Upper lobe of right lung (tissue), 1 donor: Measurements from ENCODE around the gene BAHCC1. TPM values are rescaled to one million over a fixed set of nuclear protein-coding genes. Genes with fewer than 3 reads are reported as not detected.

Experiments used
- ATAC-seq: fragments of 200-7000 bp; cut with Tn5 transposase; one replicate; pipeline ENCODE4 v1.9.1; 2020; ENCODE audit warnings: mild to moderate bottlenecking, moderate library complexity
- DNase-seq: peaks from one replicate; pipeline ENCODE4 v3.0.0-alpha.2; 2020
- H3K27ac ChIP-seq: fragments of 200-600 bp; one replicate; pipeline ENCODE4 v1.8.0; 2022
- H3K27me3 ChIP-seq: fragments of 200-600 bp; one replicate; pipeline ENCODE4 v1.8.0; 2022; ENCODE audit warnings: mild to moderate bottlenecking
- H3K36me3 ChIP-seq: fragments of 200-600 bp; one replicate; pipeline ENCODE4 v1.8.0; 2022
- H3K4me1 ChIP-seq: fragments of 200-600 bp; one replicate; pipeline ENCODE4 v1.8.0; 2022
- H3K4me3 ChIP-seq: fragments of 200-600 bp; one replicate; pipeline ENCODE4 v1.8.0; 2022; ENCODE audit warnings: mild to moderate bottlenecking
- H3K9me3 ChIP-seq: fragments of 200-600 bp; one replicate; pipeline ENCODE4 v1.8.0; 2022
- CTCF ChIP-seq: fragments of 200-600 bp; IDR thresholded peaks from one replicate; pipeline ENCODE4 v1.8.0; 2022; ENCODE audit warnings: antibody characterized with exemption
- intact Hi-C: fragments of 100-400 bp; cut with DNase I; formaldehyde crosslinking; loops from one replicate; pipeline ENCODE4 v1.11.0; 2022
- total RNA-seq: library from RNA; stranded (reverse); fragmentation: NEBNext Ultra II Directional; extraction: Animal tissue kit (Norgen Biotek cat#: 25700); gene quantifications from one replicate; pipeline ENCODE4 v1.2.1, GENCODE V29; 2021
- donor health status: DM: no; HTN: yes; CAD: no; lungs with severe emphysema.

Gene BAHCC1
- total RNA-seq, 1 donor from 2014 or later, result 23.3 TPM

- Histone ChIP-seq H3K27me3 (no peaks in the 10 kb centered on the region), H3K4me3 (peak overlapping the region; percentile 75), H3K9me3 (no peaks in the 10 kb centered on the region), H3K27ac (peak overlapping the region; percentile 94), H3K36me3 (no peaks in the 10 kb centered on the region), H3K4me1 (peaks cover 47% of the 10 kb centered on the region)
- no peak for DNase-seq
- no peak for ATAC-seq
- no peak for TF ChIP-seq CTCF
- intact Hi-C loops, result no loop called here
These were observed 7.1 kb upstream of the BAHCC1 start for GRCh38 chr17:81388091-81388611.

- ATAC-seq, result no peak
- TF ChIP-seq CTCF, result no peak
- no peaks in the 10 kb centered on the region for H3K36me3 ChIP-seq
- no peak for DNase-seq
- no peak overlapping the region for H3K4me3 ChIP-seq
- H3K27ac ChIP-seq, result peak overlapping the region; percentile 94
- peaks cover 47% of the 10 kb centered on the region for H3K4me1 ChIP-seq
- H3K9me3 ChIP-seq, result no peaks in the 10 kb centered on the region
- H3K27me3 ChIP-seq, result no peaks in the 10 kb centered on the region
- intact Hi-C loops, result no loop called here
These were observed 6.5 kb upstream of the BAHCC1 start for GRCh38 chr17:81388612-81389367.

- no peak for DNase-seq
- ATAC-seq, result no peak
- Histone ChIP-seq H3K4me3 (no peak overlapping the region), H3K4me1 (peaks cover 53% of the 10 kb centered on the region), H3K27ac (peak overlapping the region; percentile 94), H3K36me3 (no peaks in the 10 kb centered on the region), H3K27me3 (no peaks in the 10 kb centered on the region), H3K9me3 (no peaks in the 10 kb centered on the region)
- TF ChIP-seq CTCF, result no peak
- intact Hi-C loops, result no loop called here
These were observed 5.7 kb upstream of the BAHCC1 start for GRCh38 chr17:81389585-81389984.

GRCh38 chr17:81390029-81390872 is 5.0 kb upstream of the BAHCC1 start:
- H3K9me3 ChIP-seq, result no peaks in the 10 kb centered on the region
- H3K27ac ChIP-seq, result peak overlapping the region; percentile 94
- no peaks in the 10 kb centered on the region for H3K36me3 ChIP-seq
- no peaks in the 10 kb centered on the region for H3K27me3 ChIP-seq
- no peak for DNase-seq
- no peak overlapping the region for H3K4me3 ChIP-seq
- ATAC-seq, result no peak
- H3K4me1 ChIP-seq, result peaks cover 56% of the 10 kb centered on the region
- TF ChIP-seq CTCF, result no peak
- intact Hi-C loops, result no loop called here

- no peak for TF ChIP-seq CTCF
- Histone ChIP-seq H3K27me3 (no peaks in the 10 kb centered on the region), H3K27ac (peak overlapping the region; percentile 36), H3K4me3 (no peak overlapping the region), H3K9me3 (no peaks in the 10 kb centered on the region), H3K36me3 (no peaks in the 10 kb centered on the region), H3K4me1 (peaks cover 55% of the 10 kb centered on the region)
- ATAC-seq, result no peak
- intact Hi-C loops, result no loop called here
- no peak for DNase-seq
These were observed 4.4 kb upstream of the BAHCC1 start for GRCh38 chr17:81390873-81391255.
